GM18907 (cell line): Measurements from ENCODE around the gene AAK1.
"Not testable (repeated sequence)": the region's sequence is repeated elsewhere in the genome, so short reads cannot be mapped to it uniquely, and the experiment has no call there.

Experiments used
- ATAC-seq: cut with Tn5 transposase; IDR thresholded peaks from one replicate; pipeline ENCODE4 v1.9.1; 2021; ENCODE audit warnings: mild to moderate bottlenecking, moderate library complexity; ENCODE audit not compliant: unreplicated experiment

The AAK1 gene

GRCh38 chr2:69419111-69419510 is 224.4 kb downstream of the AAK1 start:
- ATAC-seq, result not testable (repeated sequence)

GRCh38 chr2:69416147-69416546 is 227.4 kb downstream of the AAK1 start:
- ATAC-seq, result no peak
